Activated naive CD8-positive, alpha-beta T cell (primary cell): ENCODE data around the gene WNT2B.

Experiments
- H3K27ac Mint-ChIP-seq: one replicate; pipeline ENCODE4 v1.8.0; 2021; ENCODE audit warnings: mixed read lengths
- H3K27me3 Mint-ChIP-seq: one replicate; pipeline ENCODE4 v1.8.0; 2021; ENCODE audit warnings: mixed read lengths
- H3K36me3 Mint-ChIP-seq: one replicate; pipeline ENCODE4 v1.8.0; 2021; ENCODE audit warnings: mixed read lengths
- H3K4me1 Mint-ChIP-seq: one replicate; pipeline ENCODE4 v1.8.0; 2021; ENCODE audit warnings: low read depth, mixed read lengths
- H3K4me3 Mint-ChIP-seq: one replicate; pipeline ENCODE4 v1.8.0; 2021; ENCODE audit warnings: mild to moderate bottlenecking, mixed read lengths
- H3K9me3 Mint-ChIP-seq: one replicate; pipeline ENCODE4 v1.8.0; 2021; ENCODE audit warnings: low read depth, mixed read lengths

WNT2B gene

GRCh38 chr1:112549590-112549989, 40.8 kb downstream of the WNT2B start:
- Mint-ChIP-seq H3K9me3 (no peaks in the 10 kb centered on the region), H3K27ac (no peak overlapping the region), H3K36me3 (peaks cover 10% of the 10 kb centered on the region), H3K4me3 (no peak overlapping the region), H3K27me3 (no peaks in the 10 kb centered on the region), H3K4me1 (no peaks in the 10 kb centered on the region)

DNA sequence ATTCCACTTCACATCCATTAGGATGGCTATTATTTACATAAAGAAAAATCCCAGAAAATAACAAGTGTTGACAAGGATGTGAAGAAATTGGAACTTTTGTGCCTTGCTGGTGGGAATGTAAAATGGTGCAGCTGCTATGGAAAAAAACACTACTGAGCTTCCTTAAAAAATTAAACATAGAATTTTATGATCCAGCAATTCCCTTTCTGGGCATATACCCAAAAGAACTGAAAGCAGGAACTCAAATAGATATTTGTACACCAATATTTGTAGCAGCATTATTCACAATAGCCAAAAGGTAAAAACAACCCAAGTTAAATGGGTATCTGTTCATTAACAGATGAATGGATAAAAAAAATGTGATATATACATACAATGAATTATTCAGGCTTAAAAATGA, 45.6 kb downstream of the WNT2B start:
- H3K36me3 Mint-ChIP-seq = peaks cover 11% of the 10 kb centered on the region
- H3K27me3 Mint-ChIP-seq = no peaks in the 10 kb centered on the region
- no peak overlapping the region for H3K27ac Mint-ChIP-seq
- no peaks in the 10 kb centered on the region for H3K4me1 Mint-ChIP-seq
- H3K9me3 Mint-ChIP-seq = no peaks in the 10 kb centered on the region
- no peak overlapping the region for H3K4me3 Mint-ChIP-seq

DNA sequence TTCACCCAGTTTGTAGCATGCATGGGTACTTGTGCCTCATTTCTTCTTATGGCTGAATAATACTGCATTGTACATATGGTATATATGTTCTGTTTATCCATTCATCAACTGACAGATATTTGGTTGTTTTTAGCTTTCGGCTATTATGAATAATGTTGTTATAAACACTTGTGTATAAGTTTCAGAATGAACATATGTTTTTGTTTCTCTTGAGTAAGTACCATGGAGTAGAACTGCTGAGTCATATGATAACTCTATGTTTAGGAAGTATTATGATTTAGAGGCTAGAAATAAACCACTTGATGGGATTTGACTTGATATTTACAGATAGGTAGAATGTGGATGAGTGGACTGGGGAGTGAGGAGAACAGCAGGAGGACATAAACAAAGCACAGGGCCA, 48.6 kb downstream of the WNT2B start:
- no peaks in the 10 kb centered on the region for H3K9me3 Mint-ChIP-seq
- no peaks in the 10 kb centered on the region for H3K27me3 Mint-ChIP-seq
- no peak overlapping the region for H3K4me3 Mint-ChIP-seq
- no peaks in the 10 kb centered on the region for H3K4me1 Mint-ChIP-seq
- H3K36me3 Mint-ChIP-seq = peaks cover 7% of the 10 kb centered on the region
- H3K27ac Mint-ChIP-seq = no peak overlapping the region

GRCh38 chr1:112558634-112559033, 49.9 kb downstream of the WNT2B start:
- no peak overlapping the region for H3K27ac Mint-ChIP-seq

DNA sequence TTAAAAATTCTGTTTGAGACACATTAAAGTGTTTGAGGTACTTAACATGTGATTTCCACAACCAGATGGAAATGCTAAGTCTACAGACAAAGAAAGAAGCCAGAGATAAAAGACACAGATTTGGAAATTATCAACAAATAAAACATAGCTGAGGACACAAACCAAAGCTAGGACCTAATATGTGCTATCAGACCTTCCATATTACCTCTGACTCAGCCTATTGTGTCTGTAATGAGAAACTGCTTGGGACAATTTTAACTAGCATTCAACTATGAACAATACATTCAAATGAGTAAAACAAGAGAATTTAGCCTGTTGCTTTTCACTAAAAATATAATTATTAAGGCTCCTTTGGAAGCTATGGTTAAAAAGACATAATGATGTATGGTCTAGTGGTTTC, 54.6 kb downstream of the WNT2B start:
- Mint-ChIP-seq H3K36me3 (peaks cover 11% of the 10 kb centered on the region), H3K9me3 (no peaks in the 10 kb centered on the region), H3K4me1 (no peaks in the 10 kb centered on the region), H3K27ac (no peak overlapping the region), H3K4me3 (no peak overlapping the region), H3K27me3 (no peaks in the 10 kb centered on the region)

More at GRCh38 chr1:112558634-112559033, 49.9 kb downstream of the WNT2B start:
- no peaks in the 10 kb centered on the region for H3K4me1 Mint-ChIP-seq
- peaks cover 12% of the 10 kb centered on the region for H3K36me3 Mint-ChIP-seq
- H3K9me3 Mint-ChIP-seq = no peaks in the 10 kb centered on the region
- H3K27me3 Mint-ChIP-seq = no peaks in the 10 kb centered on the region
- no peak overlapping the region for H3K4me3 Mint-ChIP-seq

DNA sequence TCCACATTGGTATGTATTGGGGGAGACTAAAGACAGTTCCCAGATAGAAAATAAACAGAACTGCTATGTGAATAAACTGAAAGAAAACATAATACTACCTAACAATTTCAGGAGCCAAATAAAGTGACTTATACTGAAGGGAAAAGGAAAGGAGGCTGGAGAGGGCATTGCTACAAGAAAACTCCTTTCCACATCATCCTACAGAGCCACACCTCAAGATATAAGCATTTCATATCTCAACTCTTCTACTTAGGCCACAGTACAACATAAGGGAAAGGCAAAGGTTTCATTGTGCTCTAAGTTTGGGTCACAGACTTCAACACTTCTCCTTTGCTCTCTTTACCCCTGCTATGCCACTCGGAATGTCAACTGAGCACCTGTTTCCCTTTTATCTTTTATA, 55.3 kb downstream of the WNT2B start:
- Mint-ChIP-seq H3K4me1 (no peaks in the 10 kb centered on the region), H3K27me3 (no peaks in the 10 kb centered on the region), H3K4me3 (no peak overlapping the region), H3K27ac (no peak overlapping the region), H3K9me3 (no peaks in the 10 kb centered on the region), H3K36me3 (peaks cover 12% of the 10 kb centered on the region)

- no peaks in the 10 kb centered on the region for H3K4me1 Mint-ChIP-seq
- H3K27me3 Mint-ChIP-seq = no peaks in the 10 kb centered on the region
- H3K9me3 Mint-ChIP-seq = no peaks in the 10 kb centered on the region
- H3K27ac Mint-ChIP-seq = no peak overlapping the region
- peaks cover 14% of the 10 kb centered on the region for H3K36me3 Mint-ChIP-seq
- no peak overlapping the region for H3K4me3 Mint-ChIP-seq
These were observed 57.0 kb downstream of the WNT2B start for GRCh38 chr1:112565800-112566199.

DNA sequence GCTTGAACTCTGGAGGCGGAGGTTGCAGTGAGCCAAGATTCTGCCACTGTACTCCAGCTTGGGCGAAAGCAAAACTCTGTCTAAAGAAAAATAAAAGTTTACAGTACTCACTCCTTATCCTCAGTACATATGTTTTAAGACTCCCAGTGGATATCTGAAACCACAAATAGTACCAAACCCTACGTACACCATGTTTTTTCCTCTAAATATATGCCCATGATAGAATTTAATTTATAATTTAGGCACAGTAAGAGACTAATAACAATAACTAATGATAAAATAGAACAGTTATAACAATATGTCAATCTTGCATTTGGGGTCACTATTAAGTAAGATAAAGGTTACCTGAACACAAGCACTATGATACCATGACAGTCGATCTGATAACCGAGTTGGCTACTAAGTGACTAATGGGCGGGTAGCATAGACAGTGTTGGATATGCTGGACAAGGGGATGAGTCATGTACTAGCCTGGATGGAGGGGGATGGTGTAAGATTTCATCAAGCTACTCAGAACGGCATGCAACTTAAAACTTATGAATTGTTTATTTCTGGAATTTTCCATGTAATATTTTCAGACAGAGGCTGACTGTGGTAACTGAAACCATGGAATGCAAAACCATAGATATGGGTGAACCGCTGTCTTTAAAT, 66.5 kb downstream of the WNT2B start:
- no peak overlapping the region for H3K27ac Mint-ChIP-seq
- H3K36me3 Mint-ChIP-seq = peaks cover 12% of the 10 kb centered on the region
- no peak overlapping the region for H3K4me3 Mint-ChIP-seq
- H3K9me3 Mint-ChIP-seq = no peaks in the 10 kb centered on the region
- no peaks in the 10 kb centered on the region for H3K4me1 Mint-ChIP-seq
- no peaks in the 10 kb centered on the region for H3K27me3 Mint-ChIP-seq

GRCh38 chr1:112576240-112576639, 67.5 kb downstream of the WNT2B start:
- H3K4me1 Mint-ChIP-seq = no peaks in the 10 kb centered on the region
- H3K9me3 Mint-ChIP-seq = no peaks in the 10 kb centered on the region
- no peak overlapping the region for H3K4me3 Mint-ChIP-seq
- no peak overlapping the region for H3K27ac Mint-ChIP-seq
- peaks cover 16% of the 10 kb centered on the region for H3K36me3 Mint-ChIP-seq
- H3K27me3 Mint-ChIP-seq = no peaks in the 10 kb centered on the region
